ENCODE data around the gene IFNA21. TPM values are rescaled to one million over a fixed set of nuclear protein-coding genes. Genes with fewer than 3 reads are reported as not detected.
A peak's percentile ranks its signal among the peaks of the same experiment; 100 is the strongest.
"Not testable (repeated sequence)": the region's sequence is repeated elsewhere in the genome, so short reads cannot be mapped to it uniquely, and the experiment has no call there.

Gene IFNA21
- total RNA-seq = not detected in 2 replicates

- not testable (repeated sequence) for DNase-seq (ENCODE audit: low read depth in 2 of 2)
Observed at GRCh38 chr9:21166560-21166959, at the start of gene IFNA21. IFNA21 (minus strand) TSS chr9:21166660; CDS start chr9:21166612, 48 bp downstream.

GRCh38 chr9:21213411-21214326 is 47.2 kb upstream of the IFNA21 start:
- DNase-seq (ENCODE audit: low read depth in 2 of 2) = not testable (repeated sequence)

- not testable (repeated sequence) for DNase-seq (ENCODE audit: low read depth in 2 of 2)
Observed at GRCh38 chr9:21212160-21212559, 45.7 kb upstream of the IFNA21 start.

- not testable (repeated sequence) for DNase-seq (ENCODE audit: low read depth in 2 of 2)
Observed at GRCh38 chr9:21210782-21211181, 44.3 kb upstream of the IFNA21 start.

- no peak for DNase-seq (ENCODE audit: low read depth in 2 of 2)
Observed at GRCh38 chr9:21210311-21210710, 43.9 kb upstream of the IFNA21 start.

GRCh38 chr9:21207043-21207442 is 40.6 kb upstream of the IFNA21 start, which contains the start of gene IFNA10:
IFNA10 (minus strand) TSS chr9:21207143; CDS start chr9:21207097, 46 bp downstream.
- DNase-seq (ENCODE audit: low read depth in 2 of 2) = not testable (repeated sequence)

GRCh38 chr9:21205204-21205603 is 38.7 kb upstream of the IFNA21 start:
- DNase-seq (ENCODE audit: low read depth in 2 of 2) = no peak

- DNase-seq (ENCODE audit: low read depth in 2 of 2) = not testable (repeated sequence)
Observed at GRCh38 chr9:21202105-21202504, 35.6 kb upstream of the IFNA21 start, which contains the start of gene IFNA7. IFNA7 (minus strand) TSS chr9:21202205; CDS start chr9:21202165, 40 bp downstream.

GRCh38 chr9:21194867-21195776 is 28.7 kb upstream of the IFNA21 start:
- DNase-seq (ENCODE audit: low read depth in 2 of 2) = peak in 1 of 2 donors; percentile 7

GRCh38 chr9:21187487-21187886 is 21.0 kb upstream of the IFNA21 start, which contains the start of gene IFNA4:
IFNA4 (minus strand) TSS chr9:21187587; CDS start chr9:21187531, 56 bp downstream.
- DNase-seq (ENCODE audit: low read depth in 2 of 2) = not testable (repeated sequence)

- DNase-seq (ENCODE audit: low read depth in 2 of 2) = not testable (repeated sequence)
Observed at GRCh38 chr9:21182810-21183736, 16.6 kb upstream of the IFNA21 start.

GRCh38 chr9:21174671-21175070 is 8.2 kb upstream of the IFNA21 start:
- no peak for DNase-seq (ENCODE audit: low read depth in 2 of 2)

- DNase-seq (ENCODE audit: low read depth in 2 of 2) = no peak
Observed at GRCh38 chr9:21172156-21172555, 5.7 kb upstream of the IFNA21 start.

- no peak for DNase-seq (ENCODE audit: low read depth in 2 of 2)
Observed at GRCh38 chr9:21171351-21171750, 4.9 kb upstream of the IFNA21 start.

- DNase-seq (ENCODE audit: low read depth in 2 of 2) = no peak
Observed at GRCh38 chr9:21165516-21165915, 944 bp downstream of the IFNA21 start.

- DNase-seq (ENCODE audit: low read depth in 2 of 2) = peak in 1 of 2 donors; percentile 5
Observed at GRCh38 chr9:21160178-21160577, 6.3 kb downstream of the IFNA21 start.

- DNase-seq (ENCODE audit: low read depth in 2 of 2) = no peak
Observed at GRCh38 chr9:21155501-21155900, 11.0 kb downstream of the IFNA21 start.

- peak; percentile 4 to 47 for DNase-seq (ENCODE audit: low read depth in 2 of 2)
Observed at GRCh38 chr9:21154018-21154608, 12.3 kb downstream of the IFNA21 start.

GRCh38 chr9:21153336-21154017 is 13.0 kb downstream of the IFNA21 start:
- DNase-seq (ENCODE audit: low read depth in 2 of 2) = peak in 1 of 2 donors; percentile 18

Data from dermis microvascular lymphatic vessel endothelial cell (primary cell).